Measurements from ENCODE around the gene COX6B2. TPM values are rescaled to one million over a fixed set of nuclear protein-coding genes. Genes with fewer than 3 reads are reported as not detected.
"Not testable (repeated sequence)": the region's sequence is repeated elsewhere in the genome, so short reads cannot be mapped to it uniquely, and the experiment has no call there.

Gene COX6B2
- total and polyA plus RNA-seq, 12 donors: not detected

DNA sequence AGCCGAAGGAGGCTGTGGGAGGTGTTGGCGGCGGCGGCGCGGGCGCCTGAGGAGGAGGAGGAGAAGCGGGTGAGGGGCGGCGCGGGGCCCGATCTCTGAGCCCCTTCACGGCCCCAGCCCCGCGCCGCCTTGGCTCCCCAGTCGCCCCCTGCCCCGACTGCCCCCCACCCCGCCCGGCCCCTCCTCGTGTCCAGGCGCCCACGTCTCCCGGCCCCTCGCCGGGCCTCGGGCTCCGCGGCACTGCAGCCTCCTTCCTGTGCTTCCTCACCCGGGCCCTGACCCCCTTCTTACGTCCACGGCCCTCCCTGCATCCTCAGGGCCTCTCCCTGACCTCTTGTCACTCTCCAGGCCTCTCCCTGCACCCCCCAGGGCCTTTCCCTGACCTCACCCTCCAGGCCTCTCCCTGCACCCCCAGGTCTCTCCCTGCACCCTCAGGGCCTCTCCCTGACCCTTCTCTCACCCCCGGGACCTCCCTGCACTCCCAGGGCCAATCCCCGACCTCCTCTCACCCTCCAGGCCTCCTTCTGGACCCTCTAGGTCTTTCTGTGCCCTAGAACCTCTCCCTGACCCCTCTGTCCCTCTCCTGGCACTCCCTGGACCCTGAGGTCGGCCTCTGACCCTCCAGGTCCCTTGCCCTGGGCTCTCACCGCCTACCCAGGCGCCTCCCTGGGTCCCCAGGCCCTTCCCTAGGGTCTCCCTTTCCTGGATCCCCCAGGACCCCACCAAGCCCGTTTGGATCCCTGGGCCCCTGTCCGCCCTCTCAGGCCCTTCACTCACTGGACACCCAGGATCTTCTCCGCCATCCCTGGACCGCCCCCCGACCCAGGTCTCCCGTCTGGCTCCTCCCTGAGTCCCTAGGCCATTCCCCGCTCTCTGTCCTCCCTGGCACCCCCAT is 14.4 kb downstream of the COX6B2 start:
- TF ChIP-seq CTCF (IDR thresholded peaks at IDR 0.05): no peak
- Histone ChIP-seq H3K9me3 (no peaks in the 10 kb centered on the region), H3K4me3 (peak overlapping the region; percentile 33 to 92 (median 72)), H3K4me1 (peaks cover 7 to 24% (median 19%) of the 10 kb centered on the region in 9 donors), H3K27me3 (no peaks in the 10 kb centered on the region), H3K27ac (peak overlapping the region; percentile 21 to 93 (median 87)), H3K36me3 (peaks cover 0 to 26% (median 7%) of the 10 kb centered on the region in 9 donors)
- WGBS, 2 donors: 3 to 5% methylated on average over 17 to 44 of the region's 44 CpGs
- peak in 2 of 8 donors; percentile 0 to 1 for ATAC-seq
- intact Hi-C loops (cut with DNase I): loop anchor here in 4 of 10 donors (1.0 to 5.0 kb wide), 4 partner anchors 38 to 45 kb away; partner anchors contain the start of genes RPL28 (in 3 of the 4) and TMEM238 (in 1 of the 4)
- no peak for DNase-seq

GRCh38 chr19:55339105-55339888 is 15.2 kb downstream of the COX6B2 start, which contains the start of gene KMT5C:
TSS of gene KMT5C (plus strand) at chr19:55339876. CDS start at chr19:55341937, 2,061 bp downstream.
- Histone ChIP-seq H3K36me3 (peaks cover 0 to 24% (median 7%) of the 10 kb centered on the region in 9 donors), H3K9me3 (no peaks in the 10 kb centered on the region), H3K4me1 (peaks cover 7 to 24% (median 19%) of the 10 kb centered on the region in 9 donors), H3K27me3 (peaks cover 0 to 7% (median 0%) of the 10 kb centered on the region in 7 donors), H3K27ac (peak within 1 kb of the TSS; percentile 65 to 95 (median 90)), H3K4me3 (peak within 1 kb of the TSS; percentile 33 to 92 (median 72))
- peak; percentile 91 to 97 (median 95) for ATAC-seq
- DNase-seq: peak; percentile 100
- WGBS, 2 donors: 0% methylated on average over 63 of the region's 63 CpGs
- peak in 8 of 9 donors; percentile 26 to 68 (median 50) for TF ChIP-seq CTCF (IDR thresholded peaks at IDR 0.05)
- intact Hi-C loops (cut with DNase I): loop anchor here in 4 of 10 donors (1.0 to 5.0 kb wide), 3 partner anchors 37 to 46 kb away; partner anchors contain the start of genes RPL28 (in 3 of the 4) and TMEM238 (in 1 of the 4)

DNA sequence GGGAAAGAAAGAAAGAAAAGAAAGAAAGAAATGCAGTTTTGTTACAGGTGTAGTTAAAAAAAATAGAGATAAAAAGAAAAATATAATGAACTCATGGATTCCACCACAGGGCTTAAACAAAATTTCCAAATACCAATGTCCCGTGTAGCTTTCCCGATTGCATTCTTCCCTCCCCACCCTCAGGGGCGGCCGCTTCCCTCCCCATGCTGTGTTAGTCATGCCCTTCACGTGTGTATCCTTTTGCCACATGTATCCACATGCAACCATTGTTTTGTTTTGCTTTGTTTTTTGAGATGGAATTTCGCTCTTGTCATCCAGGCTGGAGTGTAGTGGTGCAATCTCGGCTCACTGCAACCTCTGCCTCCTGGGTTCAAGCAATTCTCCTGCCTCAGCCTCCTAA is 18.4 kb downstream of the COX6B2 start:
- ATAC-seq (no peak), DNase-seq (no peak)
- intact Hi-C loops (cut with DNase I): loop anchor here in 3 of 10 donors (5.0 kb wide), 1 partner anchor 34 kb away; no protein-coding TSS in a partner anchor
- Histone ChIP-seq H3K9me3 (no peaks in the 10 kb centered on the region), H3K4me1 (peaks cover 5 to 22% (median 14%) of the 10 kb centered on the region in 9 donors), H3K27me3 (peaks cover 0 to 10% (median 0%) of the 10 kb centered on the region in 7 donors), H3K36me3 (no peaks in the 10 kb centered on the region), H3K27ac (no peak overlapping the region), H3K4me3 (no peak overlapping the region)
- WGBS, 2 donors: 79 to 85% methylated on average over 7 of the region's 7 CpGs
- TF ChIP-seq CTCF (IDR thresholded peaks at IDR 0.05): no peak

DNA sequence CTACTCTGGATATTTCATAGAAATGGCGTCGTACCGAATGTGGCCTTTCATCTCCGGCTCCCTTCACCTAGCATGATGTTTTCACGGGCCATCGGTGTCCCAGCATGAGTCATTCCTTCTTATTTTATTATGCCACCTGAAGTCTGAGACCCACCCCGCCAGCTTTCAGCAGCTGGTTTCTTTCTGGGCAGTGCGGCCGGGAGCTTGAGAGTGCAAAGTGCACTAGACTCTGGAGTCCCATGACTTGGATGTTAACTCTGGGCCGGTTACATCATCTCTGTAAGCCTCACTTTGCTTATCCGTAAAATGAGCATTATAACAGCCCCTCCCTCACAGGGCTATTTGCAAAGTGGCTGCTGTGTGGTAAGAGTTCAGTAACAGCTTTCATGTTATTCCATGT is 20.6 kb downstream of the COX6B2 start:
- TF ChIP-seq CTCF (IDR thresholded peaks at IDR 0.05): no peak
- ATAC-seq (no peak), DNase-seq (no peak)
- Histone ChIP-seq H3K36me3 (no peaks in the 10 kb centered on the region), H3K4me3 (no peak overlapping the region), H3K9me3 (no peaks in the 10 kb centered on the region), H3K27me3 (peaks cover 0 to 17% (median 0%) of the 10 kb centered on the region in 7 donors), H3K4me1 (peaks cover 3 to 17% (median 5%) of the 10 kb centered on the region in 9 donors), H3K27ac (no peak overlapping the region)
- intact Hi-C loops (cut with DNase I): no loop called here
- 82% methylated on average over 11 of the region's 11 CpGs for WGBS, 2 donors

DNA sequence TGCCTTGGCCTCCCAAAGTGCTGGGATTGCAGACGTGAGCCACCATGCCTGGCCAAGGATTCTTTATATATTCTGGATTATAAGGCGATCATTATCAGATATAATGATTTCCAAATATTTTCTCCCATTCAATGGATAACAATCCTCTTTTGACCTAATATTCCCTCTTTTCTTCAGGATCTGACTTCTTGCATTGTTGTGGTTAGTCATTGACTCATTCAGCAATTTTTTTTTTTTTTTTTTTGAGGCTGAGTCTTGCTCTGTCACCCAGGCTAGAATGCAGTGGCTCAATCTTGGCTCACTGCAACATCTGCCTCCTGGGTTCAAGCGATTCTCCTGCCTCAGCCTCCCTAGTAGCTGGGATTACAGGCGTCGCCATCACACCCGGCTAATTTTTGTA is 24.7 kb downstream of the COX6B2 start:
- intact Hi-C loops (cut with DNase I); H3K27ac ChIP-seq; H3K4me3 ChIP-seq; ATAC-seq; H3K36me3 ChIP-seq; DNase-seq; H3K9me3 ChIP-seq: not testable (repeated sequence)
- WGBS, 2 donors: 87 to 89% methylated on average over 6 of the region's 6 CpGs
- peaks cover 0 to 16% (median 0%) of the 10 kb centered on the region in 9 donors for H3K4me1 ChIP-seq
- H3K27me3 ChIP-seq: peaks cover 0 to 15% (median 0%) of the 10 kb centered on the region in 7 donors

GRCh38 chr19:55328774-55329318 is 25.7 kb downstream of the COX6B2 start:
- H3K4me3 ChIP-seq; H3K9me3 ChIP-seq; intact Hi-C loops (cut with DNase I); H3K36me3 ChIP-seq; H3K27ac ChIP-seq; ATAC-seq; DNase-seq: not testable (repeated sequence)
- 73 to 85% methylated on average over 4 of the region's 4 CpGs for WGBS, 2 donors
- Histone ChIP-seq H3K27me3 (peaks cover 0 to 11% (median 0%) of the 10 kb centered on the region in 7 donors), H3K4me1 (peaks cover 0 to 16% (median 0%) of the 10 kb centered on the region in 9 donors)
